Calu3 (cell line): ENCODE data around the gene PRND. TPM values are rescaled to one million over a fixed set of nuclear protein-coding genes. Genes with fewer than 3 reads are reported as not detected.

Source experiments
- BruUV-seq: library from RNA; stranded (reverse); fragments of 400-500 nt; replicated peaks from 2 replicates; lab custom pipeline; 2021; lab: Mats Ljungman, UMichigan
- CTCF ChIA-PET: fragments of 300-600 bp; sonication (Branson Sonifier 250); formaldehyde crosslinking; loops from one replicate; lab custom pipeline; 2022; ENCODE audit warnings: antibody characterized with exemption; lab: Charles Lee
- DNase-seq: peaks from one replicate; pipeline ENCODE4 v3.0.0; 2022
- H3K27ac Mint-ChIP-seq: one replicate; pipeline ENCODE4 v1.8.0; 2022; ENCODE audit warnings: mixed read lengths; ENCODE audit not compliant: unreplicated experiment
- H3K27me3 Mint-ChIP-seq: one replicate; pipeline ENCODE4 v1.8.0; 2022; ENCODE audit warnings: mixed read lengths; ENCODE audit not compliant: unreplicated experiment
- H3K36me3 Mint-ChIP-seq: one replicate; pipeline ENCODE4 v1.8.0; 2022; ENCODE audit warnings: mild to moderate bottlenecking, moderate library complexity, mixed read lengths; ENCODE audit not compliant: insufficient read depth, unreplicated experiment
- H3K4me1 Mint-ChIP-seq: one replicate; pipeline ENCODE4 v1.8.0; 2022; ENCODE audit warnings: mild to moderate bottlenecking, low read depth, mixed read lengths; ENCODE audit not compliant: unreplicated experiment
- H3K4me3 Mint-ChIP-seq: one replicate; pipeline ENCODE4 v1.8.0; 2022; ENCODE audit warnings: mild to moderate bottlenecking, low read depth, moderate library complexity, mixed read lengths; ENCODE audit not compliant: unreplicated experiment
- H3K9me3 Mint-ChIP-seq: one replicate; pipeline ENCODE4 v1.8.0; 2022; ENCODE audit warnings: low read depth, mixed read lengths; ENCODE audit not compliant: unreplicated experiment
- intact Hi-C: fragments of 100-400 bp; cut with micrococcal nuclease; formaldehyde crosslinking; loops from one replicate; pipeline ENCODE4 v1.10.0; 2022; ENCODE audit not compliant: unreplicated experiment
- total RNA-seq: library from RNA; stranded (reverse); gene quantifications from 2 replicates; pipeline ENCODE4 v1.2.3, GENCODE V29; 2022
- TF ChIP-seq, protein P1 (sequence below): fragments of 200-600 bp; IDR thresholded peaks from one replicate; pipeline ENCODE4 v1.8.0; 2022; ENCODE audit warnings: antibody characterized with exemption; ENCODE audit not compliant: unreplicated experiment

The PRND gene
- total RNA-seq, 1 experiment from 2014 or later, result not detected

DNA sequence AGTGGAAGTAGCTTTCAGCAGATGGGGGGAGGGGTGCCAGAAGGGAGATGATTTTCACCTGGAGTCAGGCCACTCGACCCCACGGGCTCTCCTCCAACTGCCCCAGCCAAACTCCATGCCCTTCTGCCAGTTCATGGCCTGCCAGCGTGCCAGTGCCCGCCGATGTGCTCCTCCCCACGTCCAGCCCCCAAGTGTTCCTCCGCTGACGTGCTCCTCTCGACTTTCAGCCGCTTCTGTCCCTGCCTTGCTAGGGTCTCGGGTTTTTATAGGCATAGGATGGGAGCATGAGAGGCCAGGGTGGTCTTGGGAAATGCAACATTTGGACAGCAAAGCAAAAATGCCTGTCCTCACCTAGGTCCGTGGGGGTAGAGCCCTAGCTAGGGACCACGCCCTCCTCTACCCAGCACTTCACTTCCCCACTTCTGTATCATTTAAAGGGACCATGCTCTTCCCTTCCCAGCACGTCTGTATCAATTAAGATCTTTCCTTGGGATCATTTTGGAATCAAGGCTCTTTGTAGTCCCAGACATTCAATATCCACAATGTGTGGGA lies 54.4 kb downstream of the PRND start:
- intact Hi-C loops, result no loop called here
- Mint-ChIP-seq H3K36me3 (no peaks in the 10 kb centered on the region), H3K4me1 (no peaks in the 10 kb centered on the region), H3K27ac (no peak overlapping the region), H3K27me3 (peaks cover 5% of the 10 kb centered on the region), H3K4me3 (no peak overlapping the region), H3K9me3 (peaks cover 6% of the 10 kb centered on the region)
- TF ChIP-seq, protein P1, sequence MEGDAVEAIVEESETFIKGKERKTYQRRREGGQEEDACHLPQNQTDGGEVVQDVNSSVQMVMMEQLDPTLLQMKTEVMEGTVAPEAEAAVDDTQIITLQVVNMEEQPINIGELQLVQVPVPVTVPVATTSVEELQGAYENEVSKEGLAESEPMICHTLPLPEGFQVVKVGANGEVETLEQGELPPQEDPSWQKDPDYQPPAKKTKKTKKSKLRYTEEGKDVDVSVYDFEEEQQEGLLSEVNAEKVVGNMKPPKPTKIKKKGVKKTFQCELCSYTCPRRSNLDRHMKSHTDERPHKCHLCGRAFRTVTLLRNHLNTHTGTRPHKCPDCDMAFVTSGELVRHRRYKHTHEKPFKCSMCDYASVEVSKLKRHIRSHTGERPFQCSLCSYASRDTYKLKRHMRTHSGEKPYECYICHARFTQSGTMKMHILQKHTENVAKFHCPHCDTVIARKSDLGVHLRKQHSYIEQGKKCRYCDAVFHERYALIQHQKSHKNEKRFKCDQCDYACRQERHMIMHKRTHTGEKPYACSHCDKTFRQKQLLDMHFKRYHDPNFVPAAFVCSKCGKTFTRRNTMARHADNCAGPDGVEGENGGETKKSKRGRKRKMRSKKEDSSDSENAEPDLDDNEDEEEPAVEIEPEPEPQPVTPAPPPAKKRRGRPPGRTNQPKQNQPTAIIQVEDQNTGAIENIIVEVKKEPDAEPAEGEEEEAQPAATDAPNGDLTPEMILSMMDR, result no peak
- no peak for DNase-seq
- CTCF ChIA-PET, result no interaction called here
- BruUV-seq, result no TSS peak

Other genes with a start within 250 kb of the PRND start
- gene PRNP, start 35.5 kb upstream of the PRND start, total RNA-seq, result 36.9 TPM in 2 replicates
- 0.28 and 0.39 TPM in 2 replicates for gene RASSF2, start 101.7 kb downstream of the PRND start, total RNA-seq